Measurements from ENCODE around the gene TUBB. TPM values are rescaled to one million over a fixed set of nuclear protein-coding genes. Genes with fewer than 3 reads are reported as not detected.
A peak's percentile ranks its signal among the peaks of the same experiment; 100 is the strongest.
"Not testable (repeated sequence)": the region's sequence is repeated elsewhere in the genome, so short reads cannot be mapped to it uniquely, and the experiment has no call there.

TUBB gene
- total RNA-seq, 1 donor from 2014 or later: 1,190 TPM

GRCh38 chr6:30741063-30741779, 21.1 kb downstream of the TUBB start:
- no peak for DNase-seq

DNA sequence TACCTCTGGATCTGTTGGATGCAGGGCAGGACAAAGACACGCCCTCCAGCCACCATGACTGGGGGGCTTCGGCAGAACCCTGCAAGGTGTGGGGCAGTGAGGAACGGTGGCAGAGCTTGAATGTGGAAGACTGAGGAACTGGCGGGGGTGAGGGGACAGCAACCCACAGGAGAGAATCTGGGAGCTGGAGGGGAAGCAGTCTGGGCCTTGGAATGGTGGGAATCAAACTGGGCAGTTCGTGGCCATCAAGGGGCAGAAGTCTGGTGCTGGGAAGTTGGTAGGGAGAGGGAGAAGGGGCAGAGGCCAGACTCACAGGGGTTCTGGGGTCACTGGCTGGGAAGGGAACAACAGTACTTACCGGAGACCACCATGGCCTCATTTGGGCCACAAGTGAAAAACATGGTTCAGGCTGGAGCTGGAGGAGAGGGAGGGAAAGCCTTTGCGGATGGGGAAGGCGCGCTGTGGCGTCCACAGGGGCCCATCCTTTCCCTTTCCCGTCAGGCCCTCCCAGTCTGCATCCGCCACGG, 21.7 kb downstream of the TUBB start:
- DNase-seq: no peak

GRCh38 chr6:30742316-30743098, 22.4 kb downstream of the TUBB start, which contains the start of gene FLOT1:
Gene FLOT1, minus strand, starts transcription at chr6:30742687. Its CDS starts 498 bp downstream, at chr6:30742189.
- DNase-seq: peak; percentile 86

DNA sequence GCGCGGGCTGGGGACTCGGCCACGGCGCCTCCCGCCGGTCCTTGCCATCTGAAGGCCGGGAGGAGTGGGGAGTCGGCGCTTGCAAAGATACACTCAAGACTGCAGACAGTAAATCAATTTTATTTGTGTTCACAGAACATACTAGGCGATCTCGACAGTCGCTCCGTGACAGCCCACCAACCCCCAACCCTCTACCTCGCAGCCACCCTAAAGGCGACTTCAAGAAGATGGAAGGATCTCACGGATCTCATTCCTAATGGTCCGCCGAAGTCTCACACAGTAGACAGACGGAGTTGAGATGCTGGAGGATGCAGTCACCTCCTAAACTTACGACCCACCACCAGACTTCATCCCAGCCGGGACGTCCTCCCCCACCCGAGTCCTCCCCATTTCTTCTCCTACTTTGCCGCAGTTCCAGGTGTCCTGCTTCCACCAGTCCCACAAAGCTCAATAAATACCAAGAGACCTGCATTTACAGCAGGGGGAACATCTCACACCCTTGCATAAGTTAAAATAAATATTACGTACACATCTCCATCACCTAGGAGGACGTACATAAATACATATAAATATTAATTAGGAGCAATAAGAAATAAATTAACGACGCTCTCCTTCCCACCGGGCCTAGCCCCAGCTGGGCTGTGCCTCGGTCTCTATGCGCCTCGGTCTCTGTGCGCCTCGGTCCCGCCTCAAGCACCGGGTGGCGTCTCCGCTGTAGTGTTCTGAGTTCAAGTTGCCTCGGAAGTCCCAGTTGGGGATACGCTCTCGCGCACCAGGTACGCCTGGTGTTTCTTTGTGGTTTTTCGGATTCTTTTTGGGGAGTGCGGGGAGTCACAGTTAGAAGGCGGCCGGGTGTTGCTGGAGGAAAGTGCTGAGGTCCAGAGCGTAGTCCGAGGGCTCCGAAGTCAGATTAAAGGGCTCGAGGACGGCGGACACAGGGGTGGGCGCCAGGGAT, 23.2 kb downstream of the TUBB start:
- no peak for DNase-seq

GRCh38 chr6:30744054-30744805, 24.1 kb downstream of the TUBB start, which contains the start of gene IER3:
Gene IER3, minus strand, starts transcription at chr6:30744547. Its CDS starts 29 bp downstream, at chr6:30744518.
- peak; percentile 55 for DNase-seq

DNA sequence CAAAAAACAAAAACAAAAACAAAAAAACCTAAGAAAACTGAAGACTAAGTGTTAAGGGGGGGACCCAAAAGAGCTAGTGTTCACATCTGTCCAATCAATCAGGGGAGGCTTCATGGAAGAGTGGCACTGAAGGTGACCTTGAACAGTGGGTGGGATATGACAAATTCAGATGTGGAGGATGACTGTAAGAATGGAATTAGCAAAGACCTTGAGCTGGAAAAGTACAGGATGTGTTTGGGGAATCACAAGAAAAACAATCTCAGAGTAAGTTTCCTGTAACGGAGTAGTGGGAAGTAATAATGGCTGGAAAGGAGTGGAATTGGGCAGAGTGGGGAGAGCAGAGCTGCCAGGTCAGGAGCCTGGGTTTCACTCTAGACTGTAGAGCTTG, 27.1 kb downstream of the TUBB start:
- DNase-seq: no peak

DNA sequence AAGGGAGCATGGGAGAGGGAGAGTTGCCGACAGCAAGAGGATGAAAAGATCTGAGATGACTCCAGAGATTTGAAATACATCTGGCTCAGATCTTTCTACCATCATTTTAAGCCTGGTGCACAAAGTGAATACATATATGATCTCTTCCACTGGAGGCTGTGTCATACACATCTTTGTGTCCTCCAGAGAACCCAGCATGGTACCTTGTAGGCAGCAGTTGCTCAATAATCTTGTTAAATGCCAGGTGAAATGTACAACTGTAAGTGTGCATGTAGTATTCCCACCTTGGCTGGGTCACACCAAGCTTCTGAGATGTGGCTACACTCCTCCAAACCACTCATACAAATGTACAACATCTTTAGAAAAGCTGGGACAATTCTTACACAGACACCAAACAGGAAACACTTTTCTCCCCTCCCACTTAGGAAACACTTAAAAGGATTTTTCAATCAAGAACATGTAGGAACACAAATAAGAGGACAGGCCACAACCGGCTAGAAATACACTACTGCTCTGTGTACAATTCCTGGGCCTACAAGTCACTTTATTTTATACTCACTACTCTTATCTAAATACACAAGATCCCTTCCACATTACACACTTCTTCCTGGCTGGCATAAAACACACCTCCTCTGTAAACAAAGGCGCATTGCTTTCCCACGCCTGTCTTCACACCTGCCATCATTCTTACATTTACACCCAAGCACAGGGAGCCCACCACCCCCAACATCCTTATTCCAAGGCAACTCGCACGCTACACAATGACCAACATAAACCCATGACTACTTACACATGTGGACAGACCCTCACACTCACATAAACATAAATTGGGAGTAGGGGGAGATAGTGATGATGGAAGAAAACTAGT, 28.0 kb downstream of the TUBB start:
- DNase-seq: no peak

DNA sequence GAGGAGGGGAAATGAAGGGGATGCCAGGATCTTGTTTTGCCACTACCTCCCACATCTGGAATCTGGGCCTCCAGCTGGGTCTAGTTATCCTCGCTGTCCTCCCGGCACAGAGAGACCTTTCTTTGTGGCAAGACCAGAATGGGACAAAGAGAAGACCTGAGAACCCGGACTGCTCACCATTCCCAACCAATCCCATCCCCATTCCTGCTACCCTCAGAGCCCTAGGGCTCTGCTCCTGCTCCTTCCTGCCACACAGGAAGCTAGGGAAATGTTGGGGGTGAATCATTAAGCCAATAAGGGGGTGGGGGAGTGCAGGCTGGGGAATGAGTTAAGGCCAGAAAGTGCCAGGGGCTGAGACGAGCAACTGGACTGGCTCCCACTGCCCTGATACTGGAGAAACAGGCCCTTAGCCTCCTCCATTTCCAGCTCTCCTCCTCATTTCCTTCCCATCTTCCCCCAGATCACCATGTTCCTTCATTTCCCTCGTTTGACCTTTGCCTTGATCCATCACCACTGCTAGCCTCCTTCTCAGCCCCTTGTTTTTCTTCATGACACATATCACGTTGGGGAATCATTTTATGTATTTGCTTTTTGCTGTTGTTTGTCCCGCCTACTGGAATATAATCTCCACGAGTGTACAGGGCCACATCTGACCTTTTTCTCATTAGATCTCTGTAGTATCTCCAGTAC, 28.8 kb downstream of the TUBB start:
- no peak for DNase-seq

- DNase-seq: no peak
Observed at GRCh38 chr6:30749554-30750378, 29.6 kb downstream of the TUBB start.

DNA sequence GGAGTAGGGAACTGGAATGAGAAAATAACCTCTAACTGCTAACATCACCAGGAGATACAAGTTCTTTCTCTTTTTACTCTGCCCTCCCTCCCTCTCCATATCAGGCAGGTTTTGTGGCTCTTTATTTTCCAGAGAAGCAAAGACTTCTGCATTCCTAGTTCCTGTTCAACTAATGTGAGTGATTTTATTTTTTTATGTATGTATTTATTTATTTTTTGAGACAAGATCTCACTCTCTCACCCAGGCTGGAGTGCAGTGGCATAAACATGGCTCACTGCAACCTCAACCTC, 30.2 kb downstream of the TUBB start:
- no peak for DNase-seq

GRCh38 chr6:30752157-30752927, 32.2 kb downstream of the TUBB start:
- peak; percentile 22 for DNase-seq

DNA sequence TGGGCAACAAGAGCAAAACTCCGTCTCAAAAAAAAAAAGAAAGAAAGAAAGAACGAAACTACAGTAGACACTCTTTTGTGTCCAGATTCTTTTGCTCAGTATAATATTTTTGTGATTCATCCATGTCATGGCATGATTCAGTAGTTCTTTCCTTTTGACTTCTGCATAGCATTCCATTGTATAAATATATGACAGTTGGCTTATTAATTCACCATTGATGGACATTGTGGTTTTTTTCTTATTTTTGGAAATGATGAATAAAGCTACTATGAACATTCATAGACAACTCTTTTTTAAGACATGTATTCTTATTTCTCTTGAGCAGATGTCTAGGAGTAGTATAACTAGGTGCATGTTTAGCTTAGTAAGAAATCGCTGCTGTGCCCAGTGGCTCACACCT, 34.5 kb downstream of the TUBB start:
- no peak for DNase-seq

DNA sequence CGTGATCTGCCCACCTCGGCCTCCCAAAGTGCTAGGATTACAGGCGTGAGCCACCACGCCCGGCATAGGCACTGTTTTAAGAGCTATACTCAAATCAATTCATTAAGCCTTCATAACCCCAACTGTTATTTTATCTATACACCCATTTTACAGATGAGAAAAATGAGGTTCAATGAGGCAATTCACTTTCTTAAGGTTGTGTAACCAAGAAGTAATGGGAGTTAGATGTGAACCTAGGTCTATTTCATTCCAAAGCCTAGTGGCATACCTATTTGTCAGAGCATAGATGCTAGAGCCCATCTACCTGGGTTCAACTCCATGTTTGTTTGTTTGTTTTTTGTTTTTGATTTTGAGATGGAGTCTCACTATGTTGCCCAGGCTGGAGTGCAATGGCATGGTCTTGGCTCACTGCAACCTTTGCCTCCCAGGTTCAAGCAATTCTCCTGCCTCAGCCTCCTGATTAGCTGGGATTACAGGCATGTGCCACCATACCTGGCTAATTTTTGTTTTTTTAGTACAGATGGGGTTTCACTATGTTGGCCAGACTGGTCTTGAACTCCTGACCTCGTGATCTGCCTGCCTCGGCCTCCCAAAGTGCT, 36.4 kb downstream of the TUBB start:
- not testable (repeated sequence) for DNase-seq

DNA sequence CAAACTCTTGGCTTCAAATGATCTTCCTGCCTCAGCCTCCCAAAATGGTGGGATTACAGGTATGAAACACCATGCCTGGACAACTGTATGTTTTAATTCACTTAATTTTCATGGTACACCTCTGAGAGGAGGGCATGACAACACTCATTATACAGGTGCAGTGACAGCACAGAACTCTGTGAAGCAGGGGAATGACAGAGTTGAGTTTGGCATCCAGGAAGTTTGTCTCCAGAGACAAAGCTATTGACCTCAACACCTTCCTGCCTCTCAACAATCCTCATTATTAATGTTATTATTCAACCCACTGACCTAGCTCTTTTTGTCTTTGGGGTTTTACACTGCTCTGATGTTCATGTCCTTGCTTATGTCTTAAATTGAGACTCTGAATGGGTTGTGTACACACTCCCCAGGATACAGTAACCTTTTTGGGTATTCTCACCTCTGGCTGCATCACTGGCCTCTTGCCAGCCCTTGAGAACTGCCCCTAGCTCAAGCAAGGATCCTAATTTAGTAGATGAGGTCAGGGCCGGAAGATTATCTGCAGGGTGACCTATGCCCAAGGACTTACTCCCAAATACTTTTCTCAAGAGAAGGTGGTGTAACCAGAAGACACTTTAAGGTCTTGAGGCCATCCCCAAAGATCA, 37.2 kb downstream of the TUBB start:
- no peak for DNase-seq

GRCh38 chr6:30759575-30760239, 39.6 kb downstream of the TUBB start:
- DNase-seq: no peak

- DNase-seq: no peak
Observed at GRCh38 chr6:30760549-30760948, 40.4 kb downstream of the TUBB start.

Measured in occipital lobe (tissue), 2 donors.